Kidney (tissue), 14 donors: Measurements from ENCODE around the gene ATP1A1. TPM values are rescaled to one million over a fixed set of nuclear protein-coding genes. Genes with fewer than 3 reads are reported as not detected.

Experiments used
- DNase-seq, 5 donors: peaks; one replicate each; pipeline ENCODE4 v3.0.0-alpha.2; 2013 to 2020
- FAIRE-seq: peaks from 2 replicates; lab custom pipeline; 2012; peaks lifted over from hg19 to GRCh38; lab: Jason Lieb, UNC
- H3K27ac ChIP-seq, 2 donors: one replicate each; pipeline ENCODE4 v1.7.0; 2013; ENCODE audit warnings: low read depth in 2 of 2, low read length in 2 of 2, inconsistent platforms in 1 of 2
- H3K27me3 ChIP-seq: one replicate; pipeline ENCODE4 v1.7.1; 2013; ENCODE audit warnings: low read length, inconsistent platforms; ENCODE audit not compliant: control insufficient read depth, insufficient read depth
- H3K36me3 ChIP-seq, 3 donors: one replicate each; pipeline versions ENCODE4 v1.7.0 to v1.7.1; 2013; ENCODE audit warnings: low read length in 3 of 3, control low read depth in 1 of 3, inconsistent platforms in 1 of 3; ENCODE audit not compliant: insufficient read depth in 3 of 3, control insufficient read depth in 2 of 3
- H3K4me1 ChIP-seq, 3 donors: one replicate each; pipeline versions ENCODE4 v1.7.0 to v1.7.1; 2013; ENCODE audit warnings: low read length in 3 of 3, inconsistent platforms in 1 of 3, low read depth in 1 of 3; ENCODE audit not compliant: control insufficient read depth in 2 of 3, insufficient read depth in 2 of 3
- H3K4me3 ChIP-seq, 3 donors: one replicate each; pipeline versions ENCODE4 v1.7.0 to v1.8.1; 2013; ENCODE audit warnings: low read length in 3 of 3, control low read depth in 1 of 3, inconsistent platforms in 1 of 3
- H3K9ac ChIP-seq, 3 donors: one replicate each; pipeline versions ENCODE4 v1.7.0 to v1.7.1; 2013; ENCODE audit warnings: low read length in 3 of 3, control low read depth in 1 of 3, inconsistent platforms in 1 of 3
- H3K9me3 ChIP-seq, 3 donors: one replicate each; pipeline versions ENCODE4 v1.7.0 to v1.7.1; 2013; ENCODE audit warnings: low read length in 3 of 3, control low read depth in 1 of 3, inconsistent platforms in 1 of 3; ENCODE audit not compliant: control insufficient read depth in 2 of 3, insufficient read depth in 1 of 3
- CTCF ChIP-seq: IDR thresholded peaks from 3 replicates; pipeline ENCODE4 v1.5.1; 2012; ENCODE audit warnings: mild to moderate bottlenecking, moderate library complexity, borderline replicate concordance; ENCODE audit not compliant: insufficient read depth; ENCODE audit errors: extremely low read depth
- intact Hi-C: fragments of 100-400 bp; cut with DNase I; formaldehyde crosslinking; loops from one replicate; pipeline ENCODE4 v1.11.1; 2022
- polyA plus RNA-seq: library from polyadenylated mRNA; stranded (reverse); fragments of 350-450 nt; fragmentation: Illumina TruSeq; extraction: RNeasy Lipid Tissue Mini Kit (QIAGEN cat#74804); gene quantifications from one replicate; pipeline ENCODE4 v1.2.3, GENCODE V29; 2014; ENCODE audit warnings: low read depth, low replicate concordance; ENCODE audit not compliant: insufficient read depth
- total RNA-seq: library from RNA; stranded (reverse); fragmentation: NEBNext Ultra II Directional; extraction: Animal tissue kit (Norgen Biotek cat#: 25700); gene quantifications from one replicate; pipeline ENCODE4 v1.2.1, GENCODE V29; 2021
- donor health status: control.
- donor health status: control.
- donor health status: control.
- donor health status: control.
- donor health status: control.
- donor health status: DM: yes; HTN: yes; CAD: no.
- donor health status: Normal renal cell carcinoma (clear cell type).

ATP1A1 gene
- total and polyA plus RNA-seq, 2 donors from 2014 or later: 1,218 to 2,241 TPM

DNA sequence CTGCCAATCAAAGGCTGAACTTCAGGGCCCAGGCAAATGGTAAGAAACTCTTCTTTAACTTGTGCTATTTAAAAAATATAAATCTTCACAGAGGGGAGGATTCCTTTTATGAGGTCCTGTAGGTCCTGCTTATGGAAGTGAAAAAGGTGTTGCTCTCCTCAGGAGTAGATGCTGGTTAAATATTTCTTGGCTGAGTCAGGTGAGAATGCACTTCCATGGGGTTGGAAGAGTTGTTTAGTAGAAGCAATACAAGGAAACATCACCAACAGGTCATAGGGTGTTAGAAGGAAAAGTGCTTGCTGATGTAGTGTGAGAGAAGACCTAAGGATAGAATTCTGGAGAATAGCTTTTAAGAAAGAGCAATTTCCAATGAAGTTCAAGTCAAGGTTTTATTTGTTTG lies 42.2 kb upstream of the ATP1A1 start:
- no peak for FAIRE-seq
- intact Hi-C loops: no loop called here
- Histone ChIP-seq H3K4me1 (peaks cover 3 to 35% (median 16%) of the 10 kb centered on the region in 3 donors), H3K36me3 (no peaks in the 10 kb centered on the region), H3K9ac (no peak overlapping the region), H3K27ac (peak overlapping the region; percentile 45 to 77), H3K27me3 (no peaks in the 10 kb centered on the region), H3K9me3 (no peaks in the 10 kb centered on the region), H3K4me3 (no peak overlapping the region)
- no peak for TF ChIP-seq CTCF
- DNase-seq: peak in 1 of 5 donors; percentile 18

GRCh38 chr1:116331523-116331922 lies 41.5 kb upstream of the ATP1A1 start:
- Histone ChIP-seq H3K4me1 (peaks cover 3 to 42% (median 20%) of the 10 kb centered on the region in 3 donors), H3K36me3 (no peaks in the 10 kb centered on the region), H3K9ac (no peak overlapping the region), H3K27me3 (no peaks in the 10 kb centered on the region), H3K4me3 (no peak overlapping the region), H3K27ac (peak overlapping the region; percentile 9 to 43), H3K9me3 (no peaks in the 10 kb centered on the region)
- no peak for TF ChIP-seq CTCF
- intact Hi-C loops: no loop called here
- DNase-seq (no peak), FAIRE-seq (no peak)

GRCh38 chr1:116332451-116332850 lies 40.6 kb upstream of the ATP1A1 start:
- no peak overlapping the region for H3K9ac ChIP-seq
- FAIRE-seq: no peak

More at GRCh38 chr1:116332451-116332850, 40.6 kb upstream of the ATP1A1 start:
- no peak overlapping the region for H3K4me3 ChIP-seq
- no peaks in the 10 kb centered on the region for H3K9me3 ChIP-seq
- H3K36me3 ChIP-seq: no peaks in the 10 kb centered on the region
- H3K27ac ChIP-seq: peak overlapping the region in 1 of 2 donors; percentile 1
- TF ChIP-seq CTCF: no peak
- peaks cover 3 to 46% (median 21%) of the 10 kb centered on the region in 3 donors for H3K4me1 ChIP-seq
- no peak for DNase-seq
- no peaks in the 10 kb centered on the region for H3K27me3 ChIP-seq
- intact Hi-C loops: no loop called here
